Caco-2 (cell line): ENCODE data around the gene RGS8. TPM values are rescaled to one million over a fixed set of nuclear protein-coding genes. Genes with fewer than 3 reads are reported as not detected.

Experiments
- BruUV-seq: library from RNA; stranded (reverse); fragments of 400-500 nt; replicated peaks from 2 replicates; lab custom pipeline; 2021; lab: Mats Ljungman, UMichigan
- CTCF ChIA-PET: fragments of 300-600 bp; sonication (Branson Sonifier 250); formaldehyde crosslinking; loops from one replicate; lab custom pipeline; 2022; ENCODE audit warnings: antibody characterized with exemption; lab: Charles Lee
- POLR2A ChIA-PET: fragments of 300-600 bp; sonication (Branson Sonifier 250); formaldehyde crosslinking; loops from one replicate; lab custom pipeline; 2022; ENCODE audit warnings: antibody characterized with exemption; lab: Charles Lee
- DNase-seq, 2 experiments: peaks; one replicate each; pipeline versions ENCODE4 v3.0.0 to v3.0.0-alpha.2; 2020 to 2022
- H3K27me3 ChIP-seq: replicated peaks from 2 replicates; pipeline ENCODE4 v1.6.0; 2011; ENCODE audit warnings: low read length; ENCODE audit not compliant: control insufficient read depth, insufficient read depth
- H3K36me3 ChIP-seq: 2 replicates; pipeline ENCODE4 v1.5.1; 2011; ENCODE audit warnings: low read length; ENCODE audit not compliant: control insufficient read depth, insufficient read depth
- H3K4me1 ChIP-seq: fragments of 250-450 bp; sonication (Bioruptor Pico); 2 replicates; pipeline ENCODE4 v1.5.1; 2020; ENCODE audit warnings: mild to moderate bottlenecking
- H3K4me3 ChIP-seq: 2 replicates; pipeline ENCODE4 v1.5.1; 2011; ENCODE audit warnings: low read depth, mild to moderate bottlenecking, control low read depth, low read length
- H3K9me3 ChIP-seq: fragments of 250-450 bp; sonication (Bioruptor Pico); 2 replicates; pipeline ENCODE4 v1.5.1; 2020; ENCODE audit warnings: mild to moderate bottlenecking, moderate library complexity
- H3K27ac Mint-ChIP-seq: one replicate; pipeline ENCODE4 v1.8.0; 2022; ENCODE audit warnings: mixed read lengths; ENCODE audit not compliant: unreplicated experiment
- H3K27me3 Mint-ChIP-seq: one replicate; pipeline ENCODE4 v1.8.0; 2022; ENCODE audit warnings: mixed read lengths; ENCODE audit not compliant: insufficient read depth, unreplicated experiment
- H3K36me3 Mint-ChIP-seq: one replicate; pipeline ENCODE4 v1.8.0; 2022; ENCODE audit warnings: mild to moderate bottlenecking, mixed read lengths; ENCODE audit not compliant: insufficient read depth, unreplicated experiment
- H3K4me1 Mint-ChIP-seq: one replicate; pipeline ENCODE4 v1.8.0; 2022; ENCODE audit warnings: low read depth, mixed read lengths; ENCODE audit not compliant: unreplicated experiment
- H3K4me3 Mint-ChIP-seq: one replicate; pipeline ENCODE4 v1.8.0; 2022; ENCODE audit warnings: mild to moderate bottlenecking, moderate library complexity, mixed read lengths; ENCODE audit not compliant: unreplicated experiment
- H3K9me3 Mint-ChIP-seq: one replicate; pipeline ENCODE4 v1.8.0; 2022; ENCODE audit warnings: mixed read lengths; ENCODE audit not compliant: unreplicated experiment
- CTCF ChIP-seq, 2 experiments: fragments of 200-600 bp in 1 of 2; IDR thresholded peaks; 1 replicate in 1 of 2; 2 replicates in 1 of 2; pipeline versions ENCODE4 v1.5.1 to v1.8.0; 2011 to 2022; ENCODE audit warnings: antibody characterized with exemption in 1 of 2, control low read depth in 1 of 2, inconsistent platforms in 1 of 2, low read depth in 1 of 2, low read length in 1 of 2, mild to moderate bottlenecking in 1 of 2, moderate library complexity in 1 of 2; ENCODE audit not compliant: insufficient read depth in 1 of 2, severe bottlenecking in 1 of 2, unreplicated experiment in 1 of 2
- intact Hi-C: fragments of 100-400 bp; cut with micrococcal nuclease; formaldehyde crosslinking; loops from one replicate; pipeline ENCODE4 v1.10.0; 2022; ENCODE audit not compliant: unreplicated experiment
- total RNA-seq: library from RNA; stranded (reverse); gene quantifications from 2 replicates; pipeline ENCODE4 v1.2.3, GENCODE V29; 2022

RGS8 gene
- total RNA-seq, 1 experiment from 2014 or later: not detected

- no peak overlapping the region for H3K4me3 ChIP-seq
- no peaks in the 10 kb centered on the region for H3K9me3 Mint-ChIP-seq
- peaks cover 12% of the 10 kb centered on the region for H3K4me1 Mint-ChIP-seq
- CTCF ChIA-PET: interaction anchor here (0.6 to 1.1 kb wide), 2 partner anchors 9 to 11 kb away, joined by 3 read pairs; no protein-coding TSS in a partner anchor
- BruUV-seq: no TSS peak
- POLR2A ChIA-PET: no interaction called here
- no peaks in the 10 kb centered on the region for H3K27me3 Mint-ChIP-seq
- H3K9me3 ChIP-seq: no peaks in the 10 kb centered on the region
- H3K4me1 ChIP-seq: no peaks in the 10 kb centered on the region; the same call in 1 of the 2 replicates
- H3K27ac Mint-ChIP-seq: no peak overlapping the region
- intact Hi-C loops: no loop called here
- no peaks in the 10 kb centered on the region for H3K36me3 ChIP-seq
- no peaks in the 10 kb centered on the region for H3K27me3 ChIP-seq
- no peak for TF ChIP-seq CTCF (IDR thresholded peaks at IDR 0.05; ENCODE audit: insufficient read depth in 1 of 2, low read depth in 1 of 2, low read length in 1 of 2, severe bottlenecking in 1 of 2, unreplicated experiment in 1 of 2)
- DNase-seq: no peak
- H3K4me3 Mint-ChIP-seq: no peak overlapping the region
- H3K36me3 Mint-ChIP-seq: no peaks in the 10 kb centered on the region
These were observed 12.5 kb downstream of the RGS8 start for GRCh38 chr1:182671750-182672486.

GRCh38 chr1:182670032-182670749 lies 14.2 kb downstream of the RGS8 start:
- Mint-ChIP-seq H3K27me3 (no peaks in the 10 kb centered on the region), H3K9me3 (no peaks in the 10 kb centered on the region), H3K4me1 (peaks cover 8% of the 10 kb centered on the region), H3K27ac (no peak overlapping the region), H3K36me3 (no peaks in the 10 kb centered on the region), H3K4me3 (no peak overlapping the region)
- no peaks in the 10 kb centered on the region; the same call in 1 of the 2 replicates for H3K4me1 ChIP-seq
- H3K36me3 ChIP-seq: no peaks in the 10 kb centered on the region
- ChIA-PET CTCF (no interaction called here), POLR2A (no interaction called here)
- no peaks in the 10 kb centered on the region for H3K27me3 ChIP-seq
- no peak for DNase-seq
- no peak overlapping the region for H3K4me3 ChIP-seq
- intact Hi-C loops: no loop called here
- TF ChIP-seq CTCF (IDR thresholded peaks at IDR 0.05; ENCODE audit: insufficient read depth in 1 of 2, low read depth in 1 of 2, low read length in 1 of 2, severe bottlenecking in 1 of 2, unreplicated experiment in 1 of 2): no peak
- no peaks in the 10 kb centered on the region for H3K9me3 ChIP-seq
- BruUV-seq: no TSS peak

- intact Hi-C loops: no loop called here
- CTCF ChIA-PET: no interaction called here
- H3K9me3 Mint-ChIP-seq: no peaks in the 10 kb centered on the region
- no TSS peak for BruUV-seq
- Histone ChIP-seq H3K9me3 (no peaks in the 10 kb centered on the region), H3K27me3 (no peaks in the 10 kb centered on the region), H3K36me3 (no peaks in the 10 kb centered on the region), H3K4me1 (no peaks in the 10 kb centered on the region), H3K4me3 (no peak overlapping the region)
- no peak overlapping the region for H3K4me3 Mint-ChIP-seq
- no peak overlapping the region for H3K27ac Mint-ChIP-seq
- DNase-seq: no peak
- peaks cover 5% of the 10 kb centered on the region for H3K4me1 Mint-ChIP-seq
- no peak for TF ChIP-seq CTCF (IDR thresholded peaks at IDR 0.05; ENCODE audit: insufficient read depth in 1 of 2, low read depth in 1 of 2, low read length in 1 of 2, severe bottlenecking in 1 of 2, unreplicated experiment in 1 of 2)
- POLR2A ChIA-PET: no interaction called here
- no peaks in the 10 kb centered on the region for H3K36me3 Mint-ChIP-seq
- no peaks in the 10 kb centered on the region for H3K27me3 Mint-ChIP-seq
These were observed 15.1 kb downstream of the RGS8 start for GRCh38 chr1:182669266-182669665.
